ENCODE results near the gene EPHB1.

EPHB1 gene

GRCh38 chr3:134810850-134811249 lies 15.8 kb downstream of the EPHB1 start:
- Mint-ChIP-seq H3K27ac (no peak overlapping the region), H3K4me3 (no peak overlapping the region), H3K27me3 (no peaks in the 10 kb centered on the region), H3K36me3 (no peaks in the 10 kb centered on the region), H3K9me3 (no peaks in the 10 kb centered on the region), H3K4me1 (peaks cover 23% of the 10 kb centered on the region)
- ATAC-seq = no peak

- no peak for ATAC-seq
- peaks cover 4% of the 10 kb centered on the region for H3K27me3 Mint-ChIP-seq
- no peaks in the 10 kb centered on the region for H3K36me3 Mint-ChIP-seq
- no peaks in the 10 kb centered on the region for H3K9me3 Mint-ChIP-seq
- no peak overlapping the region for H3K4me3 Mint-ChIP-seq
- H3K27ac Mint-ChIP-seq = no peak overlapping the region
- peaks cover 16% of the 10 kb centered on the region for H3K4me1 Mint-ChIP-seq
Observed at GRCh38 chr3:134813618-134814017, 18.6 kb downstream of the EPHB1 start.

- no peak overlapping the region for H3K27ac Mint-ChIP-seq
- H3K27me3 Mint-ChIP-seq = peaks cover 8% of the 10 kb centered on the region
- no peaks in the 10 kb centered on the region for H3K9me3 Mint-ChIP-seq
- peaks cover 5% of the 10 kb centered on the region for H3K4me1 Mint-ChIP-seq
- no peaks in the 10 kb centered on the region for H3K36me3 Mint-ChIP-seq
- H3K4me3 Mint-ChIP-seq = no peak overlapping the region
- no peak for ATAC-seq
Observed at GRCh38 chr3:134815519-134815918, 20.5 kb downstream of the EPHB1 start.

GRCh38 chr3:134816623-134817022 lies 21.6 kb downstream of the EPHB1 start:
- no peak for ATAC-seq
- Mint-ChIP-seq H3K4me1 (no peaks in the 10 kb centered on the region), H3K36me3 (no peaks in the 10 kb centered on the region), H3K9me3 (no peaks in the 10 kb centered on the region), H3K4me3 (no peak overlapping the region), H3K27ac (no peak overlapping the region), H3K27me3 (peaks cover 8% of the 10 kb centered on the region)

- Mint-ChIP-seq H3K36me3 (no peaks in the 10 kb centered on the region), H3K4me1 (no peaks in the 10 kb centered on the region), H3K27me3 (peaks cover 8% of the 10 kb centered on the region), H3K27ac (no peak overlapping the region), H3K4me3 (no peak overlapping the region), H3K9me3 (no peaks in the 10 kb centered on the region)
- ATAC-seq = peak; percentile 49
Observed at GRCh38 chr3:134817297-134817696, 22.2 kb downstream of the EPHB1 start.

- no peak for ATAC-seq
- Mint-ChIP-seq H3K4me3 (no peak overlapping the region), H3K27ac (no peak overlapping the region), H3K27me3 (peaks cover 8% of the 10 kb centered on the region), H3K36me3 (no peaks in the 10 kb centered on the region), H3K4me1 (no peaks in the 10 kb centered on the region), H3K9me3 (no peaks in the 10 kb centered on the region)
Observed at GRCh38 chr3:134820994-134821393, 25.9 kb downstream of the EPHB1 start.

GRCh38 chr3:134822090-134822489 lies 27.0 kb downstream of the EPHB1 start:
- H3K4me1 Mint-ChIP-seq = peaks cover 6% of the 10 kb centered on the region
- peaks cover 8% of the 10 kb centered on the region for H3K27me3 Mint-ChIP-seq
- no peaks in the 10 kb centered on the region for H3K36me3 Mint-ChIP-seq
- H3K4me3 Mint-ChIP-seq = no peak overlapping the region
- no peak for ATAC-seq
- H3K9me3 Mint-ChIP-seq = no peaks in the 10 kb centered on the region
- no peak overlapping the region for H3K27ac Mint-ChIP-seq

- no peak for ATAC-seq
- no peak overlapping the region for H3K27ac Mint-ChIP-seq
Observed at GRCh38 chr3:134823679-134824078, 28.6 kb downstream of the EPHB1 start.

GRCh38 chr3:134824791-134825190 lies 29.7 kb downstream of the EPHB1 start:
- ATAC-seq = no peak
- Mint-ChIP-seq H3K27me3 (no peaks in the 10 kb centered on the region), H3K4me1 (peaks cover 11% of the 10 kb centered on the region), H3K9me3 (no peaks in the 10 kb centered on the region), H3K27ac (no peak overlapping the region), H3K36me3 (no peaks in the 10 kb centered on the region), H3K4me3 (no peak overlapping the region)

More at GRCh38 chr3:134823679-134824078, 28.6 kb downstream of the EPHB1 start:
- H3K36me3 Mint-ChIP-seq = no peaks in the 10 kb centered on the region
- no peaks in the 10 kb centered on the region for H3K9me3 Mint-ChIP-seq
- H3K4me1 Mint-ChIP-seq = peaks cover 11% of the 10 kb centered on the region
- H3K4me3 Mint-ChIP-seq = no peak overlapping the region
- H3K27me3 Mint-ChIP-seq = peaks cover 4% of the 10 kb centered on the region

- H3K4me1 Mint-ChIP-seq = peaks cover 11% of the 10 kb centered on the region
- peak; percentile 51 for ATAC-seq
Observed at GRCh38 chr3:134827213-134827612, 32.2 kb downstream of the EPHB1 start.

GRCh38 chr3:134829721-134830120 lies 34.7 kb downstream of the EPHB1 start:
- no peaks in the 10 kb centered on the region for H3K9me3 Mint-ChIP-seq
- no peak overlapping the region for H3K4me3 Mint-ChIP-seq
- no peaks in the 10 kb centered on the region for H3K36me3 Mint-ChIP-seq
- peaks cover 28% of the 10 kb centered on the region for H3K4me1 Mint-ChIP-seq
- no peaks in the 10 kb centered on the region for H3K27me3 Mint-ChIP-seq
- H3K27ac Mint-ChIP-seq = no peak overlapping the region
- no peak for ATAC-seq

More at GRCh38 chr3:134827213-134827612, 32.2 kb downstream of the EPHB1 start:
- Mint-ChIP-seq H3K36me3 (no peaks in the 10 kb centered on the region), H3K4me3 (no peak overlapping the region), H3K27ac (no peak overlapping the region), H3K27me3 (no peaks in the 10 kb centered on the region), H3K9me3 (no peaks in the 10 kb centered on the region)

GRCh38 chr3:134832585-134832984 lies 37.5 kb downstream of the EPHB1 start:
- H3K27me3 Mint-ChIP-seq = no peaks in the 10 kb centered on the region
- no peaks in the 10 kb centered on the region for H3K9me3 Mint-ChIP-seq
- H3K36me3 Mint-ChIP-seq = no peaks in the 10 kb centered on the region
- H3K4me1 Mint-ChIP-seq = peaks cover 22% of the 10 kb centered on the region
- H3K4me3 Mint-ChIP-seq = no peak overlapping the region
- H3K27ac Mint-ChIP-seq = peak overlapping the region; percentile 24
- ATAC-seq = no peak

GRCh38 chr3:134833453-134834163 lies 38.5 kb downstream of the EPHB1 start:
- H3K27ac Mint-ChIP-seq = peak overlapping the region; percentile 24

GRCh38 chr3:134836921-134837320 lies 41.9 kb downstream of the EPHB1 start:
- H3K36me3 Mint-ChIP-seq = no peaks in the 10 kb centered on the region
- ATAC-seq = no peak
- no peak overlapping the region for H3K27ac Mint-ChIP-seq
- no peaks in the 10 kb centered on the region for H3K27me3 Mint-ChIP-seq
- H3K9me3 Mint-ChIP-seq = peaks cover 4% of the 10 kb centered on the region
- H3K4me3 Mint-ChIP-seq = no peak overlapping the region
- peaks cover 27% of the 10 kb centered on the region for H3K4me1 Mint-ChIP-seq

More at GRCh38 chr3:134833453-134834163, 38.5 kb downstream of the EPHB1 start:
- H3K4me1 Mint-ChIP-seq = peaks cover 21% of the 10 kb centered on the region
- no peaks in the 10 kb centered on the region for H3K36me3 Mint-ChIP-seq
- ATAC-seq = peak; percentile 72
- H3K9me3 Mint-ChIP-seq = peaks cover 3% of the 10 kb centered on the region
- H3K27me3 Mint-ChIP-seq = no peaks in the 10 kb centered on the region
- H3K4me3 Mint-ChIP-seq = no peak overlapping the region

- no peak for ATAC-seq
- Mint-ChIP-seq H3K4me1 (peaks cover 22% of the 10 kb centered on the region), H3K27ac (no peak overlapping the region), H3K27me3 (no peaks in the 10 kb centered on the region), H3K36me3 (peaks cover 14% of the 10 kb centered on the region), H3K9me3 (peaks cover 14% of the 10 kb centered on the region), H3K4me3 (no peak overlapping the region)
Observed at GRCh38 chr3:134838599-134838998, 43.5 kb downstream of the EPHB1 start.

- Mint-ChIP-seq H3K27ac (no peak overlapping the region), H3K36me3 (peaks cover 20% of the 10 kb centered on the region), H3K27me3 (no peaks in the 10 kb centered on the region), H3K9me3 (peaks cover 14% of the 10 kb centered on the region), H3K4me3 (no peak overlapping the region), H3K4me1 (peaks cover 19% of the 10 kb centered on the region)
- no peak for ATAC-seq
Observed at GRCh38 chr3:134839422-134839821, 44.4 kb downstream of the EPHB1 start.

Data from stimulated activated memory B cell treated with anti-CD40 and anti-IgM and Interleukin-4, amounts not matched to agents 10 μg/mL and 1 μg/mL and 100 μg/mL, for 72 hours (primary cell).